ENCODE data around the gene GAREM1.
"Not testable (repeated sequence)": the region's sequence is repeated elsewhere in the genome, so short reads cannot be mapped to it uniquely, and the experiment has no call there.

GAREM1 gene

GRCh38 chr18:32264401-32264800, 206.3 kb downstream of the GAREM1 start:
- DNase-seq (ENCODE audit: extremely low read depth in 1 of 2, low read depth in 1 of 2), result no peak

GRCh38 chr18:32262092-32262491, 208.6 kb downstream of the GAREM1 start:
- DNase-seq (ENCODE audit: extremely low read depth in 1 of 2, low read depth in 1 of 2), result no peak

- DNase-seq (ENCODE audit: extremely low read depth in 1 of 2, low read depth in 1 of 2), result no peak
Observed at GRCh38 chr18:32261003-32261402, 209.7 kb downstream of the GAREM1 start.

- no peak for DNase-seq (ENCODE audit: extremely low read depth in 1 of 2, low read depth in 1 of 2)
Observed at GRCh38 chr18:32259553-32259952, 211.1 kb downstream of the GAREM1 start.

GRCh38 chr18:32258558-32259204, 212.0 kb downstream of the GAREM1 start:
- no peak for DNase-seq (ENCODE audit: extremely low read depth in 1 of 2, low read depth in 1 of 2)

GRCh38 chr18:32258148-32258547, 212.5 kb downstream of the GAREM1 start:
- DNase-seq (ENCODE audit: extremely low read depth in 1 of 2, low read depth in 1 of 2), result no peak

GRCh38 chr18:32257084-32257785, 213.4 kb downstream of the GAREM1 start:
- DNase-seq (ENCODE audit: extremely low read depth in 1 of 2, low read depth in 1 of 2), result no peak

GRCh38 chr18:32255570-32255969, 215.1 kb downstream of the GAREM1 start:
- no peak for DNase-seq (ENCODE audit: extremely low read depth in 1 of 2, low read depth in 1 of 2)

GRCh38 chr18:32252141-32252860, 218.4 kb downstream of the GAREM1 start:
- DNase-seq (ENCODE audit: extremely low read depth in 1 of 2, low read depth in 1 of 2), result no peak

GRCh38 chr18:32251466-32251865, 219.2 kb downstream of the GAREM1 start:
- no peak for DNase-seq (ENCODE audit: extremely low read depth in 1 of 2, low read depth in 1 of 2)

- DNase-seq (ENCODE audit: extremely low read depth in 1 of 2, low read depth in 1 of 2), result no peak
Observed at GRCh38 chr18:32249147-32249929, 221.3 kb downstream of the GAREM1 start.

- no peak for DNase-seq (ENCODE audit: extremely low read depth in 1 of 2, low read depth in 1 of 2)
Observed at GRCh38 chr18:32244881-32245280, 225.8 kb downstream of the GAREM1 start.

- DNase-seq (ENCODE audit: extremely low read depth in 1 of 2, low read depth in 1 of 2), result no peak
Observed at GRCh38 chr18:32243358-32243757, 227.3 kb downstream of the GAREM1 start.

- no peak for DNase-seq (ENCODE audit: extremely low read depth in 1 of 2, low read depth in 1 of 2)
Observed at GRCh38 chr18:32242395-32242794, 228.3 kb downstream of the GAREM1 start.

GRCh38 chr18:32238635-32239268, 231.9 kb downstream of the GAREM1 start:
- no peak for DNase-seq (ENCODE audit: extremely low read depth in 1 of 2, low read depth in 1 of 2)

GRCh38 chr18:32237049-32237448, 233.6 kb downstream of the GAREM1 start:
- DNase-seq (ENCODE audit: extremely low read depth in 1 of 2, low read depth in 1 of 2), result no peak

GRCh38 chr18:32233348-32233747, 237.3 kb downstream of the GAREM1 start:
- DNase-seq (ENCODE audit: extremely low read depth in 1 of 2, low read depth in 1 of 2), result not testable (repeated sequence)

GRCh38 chr18:32219431-32220018, 251.2 kb downstream of the GAREM1 start:
- no peak for DNase-seq (ENCODE audit: extremely low read depth in 1 of 2, low read depth in 1 of 2)

GRCh38 chr18:32216390-32216789, 254.3 kb downstream of the GAREM1 start:
- DNase-seq (ENCODE audit: extremely low read depth in 1 of 2, low read depth in 1 of 2), result no peak

- no peak for DNase-seq (ENCODE audit: extremely low read depth in 1 of 2, low read depth in 1 of 2)
Observed at GRCh38 chr18:32213693-32214092, 257.0 kb downstream of the GAREM1 start.
